Measurements from ENCODE around the gene GNAL. TPM values are rescaled to one million over a fixed set of nuclear protein-coding genes. Genes with fewer than 3 reads are reported as not detected.

Gene GNAL
- total and polyA plus RNA-seq, 2 of the 4 experiments (the other 2 are of a cell fraction): 0.15 to 0.36 TPM

GRCh38 chr18:11905613-11906012 lies 216.5 kb downstream of the GNAL start:
- no TSS peak for BruUV-seq (replicated peaks)
- Histone ChIP-seq H3K9me1 (ENCODE audit: insufficient read depth, low read length) (peaks cover 12% of the 10 kb centered on the region), H2BK5ac (ENCODE audit: low read depth, low read length, poor library complexity, severe bottlenecking) (no peak overlapping the region), H2BK20ac (ENCODE audit: low read depth, low read length) (no peak overlapping the region), H3K4me2 (ENCODE audit: low read depth, low read length) (no peak overlapping the region), H3K14ac (replicated peaks; ENCODE audit: low read depth, low read length) (no peak overlapping the region), H2AK5ac (ENCODE audit: low read depth, low read length) (no peak overlapping the region), H3K56ac (ENCODE audit: extremely low read depth, insufficient read depth, low read length) (no peak overlapping the region), H3K27me3 (ENCODE audit: control insufficient read depth, insufficient read depth, low read length) (no peaks in the 10 kb centered on the region), H2BK120ac (ENCODE audit: low read depth, low read length) (no peak overlapping the region), H3K36me3 (ENCODE audit: control insufficient read depth, insufficient read depth, low read length) (peaks cover 6% of the 10 kb centered on the region; the same call in 1 of the 2 replicates), H2AK9ac (replicated peaks; ENCODE audit: low read depth, low read length, poor library complexity) (no peak overlapping the region), H4K20me1 (ENCODE audit: insufficient read depth, low read length) (no peaks in the 10 kb centered on the region), H4K8ac (ENCODE audit: low read depth in 2 of 2, low read length in 2 of 2) (no peak overlapping the region), H3K4ac (ENCODE audit: low read depth, low read length) (no peak overlapping the region), H3K18ac (ENCODE audit: low read depth, low read length) (no peak overlapping the region), H3K4me1 (ENCODE audit: control insufficient read depth, insufficient read depth, low read length) (peaks cover 6% of the 10 kb centered on the region), H4K5ac (ENCODE audit: low read depth, low read length) (no peak overlapping the region), H3K23ac (ENCODE audit: low read depth, low read length) (no peak overlapping the region), H2AFZ (replicated peaks; ENCODE audit: low read length, poor library complexity) (no peak overlapping the region), H4K91ac (ENCODE audit: insufficient read depth, low read depth, low read length) (no peak overlapping the region), H3K9ac (ENCODE audit: low read depth, low read length) (no peak overlapping the region), H3K9me3 (ENCODE audit: control insufficient read depth, insufficient read depth, low read length) (no peaks in the 10 kb centered on the region), H3K79me1 (ENCODE audit: low read depth in 1 of 2, low read length in 2 of 2) (peaks cover 14 to 24% of the 10 kb centered on the region in 2 experiments; a peak in 3 of 4 replicates), H2BK15ac (ENCODE audit: low read depth, low read length) (no peak overlapping the region), H3K27ac (ENCODE audit: insufficient read depth, low read length) (no peak overlapping the region), H3K4me3 (ENCODE audit: insufficient read depth, low read depth, low read length) (no peak overlapping the region)
- ATAC-seq (ENCODE audit: low read depth) (no peak), DNase-seq (no peak)
- dilution Hi-C loops (cut with HindIII; ENCODE audit: low sequenced_read_pairs, unreplicated experiment): no loop called here
- intact Hi-C loops (cut with micrococcal nuclease): no loop called here
- WGBS, 2 experiments (ENCODE audit: extremely low coverage in 2 of 2, insufficient read length in 1 of 2): 60% methylated on average over 1 of the region's 4 CpGs; no CpG with 5 or more reads in 1 of the 2 experiments
- ChIA-PET CTCF (no interaction called here), POLR2A (ENCODE audit: unreplicated experiment) (no interaction called here)
- no peak for TF ChIP-seq BHLHE40 (IDR thresholded peaks at IDR 0.05; ENCODE audit: low read depth, low read length)
- in situ Hi-C loops (cut with MboI; ENCODE audit: low sequenced_read_pairs): no loop called here
